Esophagus squamous epithelium (tissue), 5 donors: ENCODE data around the gene CLDN1. TPM values are rescaled to one million over a fixed set of nuclear protein-coding genes. Genes with fewer than 3 reads are reported as not detected.

Source experiments
- DNase-seq: peaks from one replicate; lab custom pipeline; 2025; lab: John Stamatoyannopoulos, UW
- H3K27ac ChIP-seq, 4 donors: fragments of 200-600 bp; sonication (generic); one replicate each; pipeline ENCODE4 v1.5.1; 2016 to 2019; ENCODE audit warnings: mild to moderate bottlenecking in 1 of 4
- H3K27me3 ChIP-seq, 4 donors: fragments of 200-600 bp; sonication (generic); 1 replicate in 3 of 4; 2 replicates in 1 of 4; pipeline versions ENCODE4 v1.5.1 to v1.6.0; 2017 to 2021; ENCODE audit warnings: antibody characterized with exemption in 1 of 4
- H3K36me3 ChIP-seq, 3 donors: fragments of 200-600 bp; sonication (generic); one replicate each; pipeline ENCODE4 v1.5.1; 2016 to 2019
- H3K4me1 ChIP-seq, 3 donors: fragments of 200-600 bp; sonication (generic); one replicate each; pipeline ENCODE4 v1.5.1; 2017 to 2019
- H3K4me3 ChIP-seq, 4 donors: fragments of 200-600 bp; sonication (generic); 1 replicate in 3 of 4; 2 replicates in 1 of 4; pipeline ENCODE4 v1.5.1; 2016 to 2019; ENCODE audit warnings: mild to moderate bottlenecking in 2 of 4, moderate library complexity in 1 of 4
- H3K9me3 ChIP-seq, 3 donors: fragments of 200-600 bp; sonication (generic); one replicate each; pipeline ENCODE4 v1.5.1; 2016 to 2019
- CTCF ChIP-seq, 6 experiments: fragments of 450-650 bp in 4 of 6; fragments of 200-600 bp in 2 of 6; sonication (generic) in 2 of 6; IDR thresholded peaks; one replicate each; pipeline ENCODE4 v1.5.1; 2016 to 2019; ENCODE audit warnings: antibody characterized with exemption in 6 of 6, mild to moderate bottlenecking in 4 of 6, moderate library complexity in 4 of 6
- POLR2A ChIP-seq, 4 donors: fragments of 450-650 bp; IDR thresholded peaks; one replicate each; pipeline ENCODE4 v1.6.1; 2017; ENCODE audit warnings: antibody characterized with exemption in 4 of 4, mild to moderate bottlenecking in 4 of 4, moderate library complexity in 3 of 4
- WGBS, 2 donors: methylation state at CpG; one replicate each; pipeline ENCODE4 v1.1.5; 2018; 5-methylcytosine and 5-hydroxymethylcytosine counted together
- intact Hi-C: fragments of 100-400 bp; cut with DNase I; formaldehyde crosslinking; loops from one replicate; pipeline ENCODE4 v1.15.0; 2022
- total RNA-seq, 4 donors: library from RNA; depleted of rRNA; stranded (reverse); fragments of >200 nt; gene quantifications; one replicate each; pipeline ENCODE4 v1.1.0, GENCODE V29; 2016
- donor health status: DM: yes; HTN: yes; CAD: no.

Gene CLDN1
- total RNA-seq, 4 donors from 2014 or later, result 34.8 to 59.6 (median 45.4) TPM

DNA sequence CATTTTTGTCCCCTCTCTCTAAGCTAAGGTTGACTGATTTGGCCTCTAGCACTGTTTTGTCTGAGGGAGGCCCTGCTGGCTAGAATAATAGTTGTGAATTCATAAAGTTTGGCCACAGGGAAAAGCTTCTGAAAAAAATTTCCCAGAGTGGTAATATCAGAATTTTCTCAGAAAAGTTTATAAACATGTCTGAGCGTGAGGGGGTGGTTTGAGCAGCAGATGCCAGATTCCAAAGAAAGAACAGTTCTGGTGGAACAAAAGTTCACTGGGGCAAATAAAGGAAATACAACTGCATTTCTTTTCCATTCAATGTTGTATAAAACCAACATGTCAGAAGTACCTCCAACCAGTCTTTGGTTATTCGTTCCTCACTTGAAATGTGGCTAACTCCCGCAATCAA is 61.2 kb downstream of the CLDN1 start:
- H3K4me1 ChIP-seq, result peaks cover 0 to 52% (median 3%) of the 10 kb centered on the region in 3 donors
- H3K9me3 ChIP-seq, result no peaks in the 10 kb centered on the region
- TF ChIP-seq POLR2A (IDR thresholded peaks at IDR 0.05), result no peak
- no peak for TF ChIP-seq CTCF (IDR thresholded peaks at IDR 0.05)
- H3K27ac ChIP-seq, result no peak overlapping the region
- DNase-seq, result no peak
- no peaks in the 10 kb centered on the region for H3K27me3 ChIP-seq
- intact Hi-C loops, result no loop called here
- WGBS, 2 donors, result 48 to 75% methylated on average over 3 of the region's 3 CpGs
- no peak overlapping the region for H3K4me3 ChIP-seq
- no peaks in the 10 kb centered on the region for H3K36me3 ChIP-seq

DNA sequence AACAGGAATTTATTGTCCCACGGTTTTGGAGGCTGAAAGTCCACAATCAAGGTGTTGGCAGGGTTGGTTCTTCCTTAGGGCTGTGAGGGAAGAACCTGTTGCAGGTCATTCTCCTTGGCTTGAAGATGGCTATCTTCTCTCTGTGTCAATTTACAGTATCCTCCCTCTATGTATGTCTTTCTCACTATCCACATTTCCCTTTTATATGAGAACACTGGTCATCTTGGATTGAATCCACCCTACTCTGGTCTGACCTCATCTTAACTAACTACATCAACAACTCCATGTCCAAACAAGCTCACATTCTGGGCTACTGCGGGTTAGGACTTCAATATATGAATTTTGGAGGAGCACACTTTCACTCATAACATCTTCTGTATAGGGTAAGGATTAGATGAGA is 61.9 kb downstream of the CLDN1 start:
- Histone ChIP-seq H3K9me3 (no peaks in the 10 kb centered on the region), H3K4me3 (no peak overlapping the region), H3K27me3 (no peaks in the 10 kb centered on the region), H3K4me1 (peaks cover 0 to 45% (median 0%) of the 10 kb centered on the region in 3 donors), H3K27ac (no peak overlapping the region), H3K36me3 (no peaks in the 10 kb centered on the region)
- 57 to 63% methylated on average over 2 of the region's 2 CpGs for WGBS, 2 donors
- intact Hi-C loops, result no loop called here
- no peak for TF ChIP-seq CTCF (IDR thresholded peaks at IDR 0.05)
- TF ChIP-seq POLR2A (IDR thresholded peaks at IDR 0.05), result no peak
- no peak for DNase-seq

GRCh38 chr3:190258634-190259033 is 63.6 kb downstream of the CLDN1 start:
- intact Hi-C loops, result no loop called here
- Histone ChIP-seq H3K27me3 (no peaks in the 10 kb centered on the region), H3K4me3 (no peak overlapping the region), H3K36me3 (no peaks in the 10 kb centered on the region), H3K27ac (no peak overlapping the region), H3K4me1 (peaks cover 0 to 28% (median 0%) of the 10 kb centered on the region in 3 donors), H3K9me3 (no peaks in the 10 kb centered on the region)
- 55 to 66% methylated on average over 5 of the region's 5 CpGs for WGBS, 2 donors
- TF ChIP-seq POLR2A (IDR thresholded peaks at IDR 0.05) (no peak), CTCF (IDR thresholded peaks at IDR 0.05) (no peak)
- no peak for DNase-seq

Other genes starting within 250 kb of the CLDN1 start
- 10 to 100 TPM; 16.5 to 41.2 (median 34.0) TPM for gene P3H2, start 201.5 kb downstream of the CLDN1 start, total RNA-seq
- gene CLDN16, start 65.7 kb upstream of the CLDN1 start, total RNA-seq, result under 1 TPM in 2 of 4 donors, not detected in 2; 0.38 to 0.64 TPM
- gene TMEM207, start 127.5 kb upstream of the CLDN1 start, total RNA-seq, result not detected
- gene IL1RAP, start 191.6 kb upstream of the CLDN1 start, total RNA-seq, result 10 to 100 TPM; 30.7 to 44.5 (median 32.1) TPM